ENCODE measurements around the gene PPP1R3G. TPM values are rescaled to one million over a fixed set of nuclear protein-coding genes. Genes with fewer than 3 reads are reported as not detected.

PPP1R3G gene
- total and polyA plus RNA-seq, 2 of the 13 experiments (the other 11 are each of a cell fraction or from before 2014, with no cell fraction given): 1.2 to 1.3 TPM

- TF ChIP-seq IKZF1 (IDR thresholded peaks at IDR 0.05) (no peak), ZNF430 (CRISPR knock-in tag; IDR thresholded peaks at IDR 0.05) (peak; percentile 91; the same call in 1 of the 2 replicates), ZNF274 (CRISPR knock-in tag; IDR thresholded peaks at IDR 0.05) (no peak), ZNF7 (CRISPR knock-in tag; IDR thresholded peaks at IDR 0.05) (no peak), ELF1 (CRISPR knock-in tag; IDR thresholded peaks at IDR 0.05) (no peak; the same call in 1 of the 2 replicates), ZNF468 (CRISPR knock-in tag; IDR thresholded peaks at IDR 0.05) (no peak), RARG (CRISPR knock-in tag; IDR thresholded peaks at IDR 0.05; ENCODE audit: low read depth) (no peak), FOXO1 (CRISPR knock-in tag; IDR thresholded peaks at IDR 0.05) (peak; percentile 90), FOXM1 (CRISPR knock-in tag; IDR thresholded peaks at IDR 0.05) (no peak), GTF3A (CRISPR knock-in tag; conservative IDR thresholded peaks at IDR 0.05) (no peak), ZSCAN30 (CRISPR knock-in tag; IDR thresholded peaks at IDR 0.05) (no peak), TEF (CRISPR knock-in tag; IDR thresholded peaks at IDR 0.05) (no peak), PRMT3 (CRISPR knock-in tag; IDR thresholded peaks at IDR 0.05; ENCODE audit: borderline replicate concordance, low read depth) (no peak), ZKSCAN1 (IDR thresholded peaks at IDR 0.05; ENCODE audit: low read length) (no peak), ZNF225 (CRISPR knock-in tag; IDR thresholded peaks at IDR 0.05) (no peak)
- TF ChIP-seq, protein P1, sequence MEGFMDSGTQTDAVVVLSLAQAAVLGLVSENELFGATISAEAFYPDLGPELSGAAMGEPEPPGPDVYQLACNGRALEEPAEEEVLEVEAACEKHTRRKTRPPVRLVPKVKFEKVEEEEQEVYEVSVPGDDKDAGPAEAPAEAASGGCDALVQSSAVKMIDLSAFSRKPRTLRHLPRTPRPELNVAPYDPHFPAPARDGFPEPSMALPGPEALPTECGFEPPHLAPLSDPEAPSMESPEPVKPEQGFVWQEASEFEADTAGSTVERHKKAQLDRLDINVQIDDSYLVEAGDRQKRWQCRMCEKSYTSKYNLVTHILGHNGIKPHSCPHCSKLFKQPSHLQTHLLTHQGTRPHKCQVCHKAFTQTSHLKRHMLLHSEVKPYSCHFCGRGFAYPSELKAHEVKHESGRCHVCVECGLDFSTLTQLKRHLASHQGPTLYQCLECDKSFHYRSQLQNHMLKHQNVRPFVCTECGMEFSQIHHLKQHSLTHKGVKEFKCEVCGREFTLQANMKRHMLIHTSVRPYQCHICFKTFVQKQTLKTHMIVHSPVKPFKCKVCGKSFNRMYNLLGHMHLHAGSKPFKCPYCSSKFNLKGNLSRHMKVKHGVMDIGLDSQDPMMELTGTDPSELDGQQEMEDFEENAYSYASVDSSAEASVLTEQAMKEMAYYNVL (CRISPR knock-in tag; IDR thresholded peaks at IDR 0.05; ENCODE audit: borderline replicate concordance): peak; percentile 94
- TF ChIP-seq, protein P2, sequence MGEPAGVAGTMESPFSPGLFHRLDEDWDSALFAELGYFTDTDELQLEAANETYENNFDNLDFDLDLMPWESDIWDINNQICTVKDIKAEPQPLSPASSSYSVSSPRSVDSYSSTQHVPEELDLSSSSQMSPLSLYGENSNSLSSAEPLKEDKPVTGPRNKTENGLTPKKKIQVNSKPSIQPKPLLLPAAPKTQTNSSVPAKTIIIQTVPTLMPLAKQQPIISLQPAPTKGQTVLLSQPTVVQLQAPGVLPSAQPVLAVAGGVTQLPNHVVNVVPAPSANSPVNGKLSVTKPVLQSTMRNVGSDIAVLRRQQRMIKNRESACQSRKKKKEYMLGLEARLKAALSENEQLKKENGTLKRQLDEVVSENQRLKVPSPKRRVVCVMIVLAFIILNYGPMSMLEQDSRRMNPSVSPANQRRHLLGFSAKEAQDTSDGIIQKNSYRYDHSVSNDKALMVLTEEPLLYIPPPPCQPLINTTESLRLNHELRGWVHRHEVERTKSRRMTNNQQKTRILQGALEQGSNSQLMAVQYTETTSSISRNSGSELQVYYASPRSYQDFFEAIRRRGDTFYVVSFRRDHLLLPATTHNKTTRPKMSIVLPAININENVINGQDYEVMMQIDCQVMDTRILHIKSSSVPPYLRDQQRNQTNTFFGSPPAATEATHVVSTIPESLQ (CRISPR knock-in tag; conservative IDR thresholded peaks at IDR 0.05): no peak
- TF ChIP-seq, protein P3, sequence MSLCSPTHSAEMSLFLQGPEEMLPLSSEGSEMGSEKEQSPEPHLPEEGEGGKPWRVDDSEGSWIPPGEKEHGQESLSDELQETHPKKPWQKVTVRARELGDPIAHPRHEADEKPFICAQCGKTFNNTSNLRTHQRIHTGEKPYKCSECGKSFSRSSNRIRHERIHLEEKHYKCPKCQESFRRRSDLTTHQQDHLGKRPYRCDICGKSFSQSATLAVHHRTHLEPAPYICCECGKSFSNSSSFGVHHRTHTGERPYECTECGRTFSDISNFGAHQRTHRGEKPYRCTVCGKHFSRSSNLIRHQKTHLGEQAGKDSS (CRISPR knock-in tag; IDR thresholded peaks at IDR 0.05; ENCODE audit: borderline replicate concordance, low read depth): no peak
- TF ChIP-seq, protein P4, sequence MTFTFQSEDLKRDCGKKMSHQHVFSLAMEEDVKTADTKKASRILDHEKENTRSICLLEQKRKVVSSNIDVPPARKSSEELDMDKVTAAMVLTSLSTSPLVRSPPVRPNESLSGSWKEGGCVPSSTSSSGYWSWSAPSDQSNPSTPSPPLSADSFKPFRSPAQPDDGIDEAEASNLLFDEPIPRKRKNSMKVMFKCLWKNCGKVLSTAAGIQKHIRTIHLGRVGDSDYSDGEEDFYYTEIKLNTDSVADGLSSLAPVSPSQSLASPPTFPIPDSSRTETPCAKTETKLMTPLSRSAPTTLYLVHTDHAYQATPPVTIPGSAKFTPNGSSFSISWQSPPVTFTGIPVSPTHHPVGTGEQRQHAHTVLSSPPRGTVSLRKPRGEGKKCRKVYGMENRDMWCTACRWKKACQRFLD (CRISPR knock-in tag; IDR thresholded peaks at IDR 0.05; ENCODE audit: borderline replicate concordance): no peak
- TF ChIP-seq, protein P5, sequence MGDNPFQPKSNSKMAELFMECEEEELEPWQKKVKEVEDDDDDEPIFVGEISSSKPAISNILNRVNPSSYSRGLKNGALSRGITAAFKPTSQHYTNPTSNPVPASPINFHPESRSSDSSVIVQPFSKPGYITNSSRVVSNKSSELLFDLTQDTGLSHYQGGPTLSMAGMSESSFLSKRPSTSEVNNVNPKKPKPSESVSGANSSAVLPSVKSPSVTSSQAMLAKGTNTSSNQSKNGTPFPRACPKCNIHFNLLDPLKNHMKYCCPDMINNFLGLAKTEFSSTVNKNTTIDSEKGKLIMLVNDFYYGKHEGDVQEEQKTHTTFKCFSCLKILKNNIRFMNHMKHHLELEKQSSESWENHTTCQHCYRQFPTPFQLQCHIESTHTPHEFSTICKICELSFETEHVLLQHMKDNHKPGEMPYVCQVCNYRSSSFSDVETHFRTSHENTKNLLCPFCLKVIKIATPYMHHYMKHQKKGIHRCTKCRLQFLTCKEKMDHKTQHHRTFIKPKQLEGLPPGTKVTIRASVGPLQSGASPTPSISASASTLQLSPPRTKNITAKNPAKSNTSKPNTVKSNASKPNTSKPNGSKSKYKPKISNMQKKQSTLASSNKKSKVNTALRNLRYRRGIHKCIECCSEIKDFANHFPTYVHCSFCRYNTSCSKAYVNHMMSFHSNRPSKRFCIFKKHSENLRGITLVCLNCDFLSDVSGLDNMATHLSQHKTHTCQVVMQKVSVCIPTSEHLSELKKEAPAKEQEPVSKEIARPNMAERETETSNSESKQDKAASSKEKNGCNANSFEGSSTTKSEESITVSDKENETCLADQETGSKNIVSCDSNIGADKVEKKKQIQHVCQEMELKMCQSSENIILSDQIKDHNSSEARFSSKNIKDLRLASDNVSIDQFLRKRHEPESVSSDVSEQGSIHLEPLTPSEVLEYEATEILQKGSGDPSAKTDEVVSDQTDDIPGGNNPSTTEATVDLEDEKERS (CRISPR knock-in tag; IDR thresholded peaks at IDR 0.05): peak; percentile 98
Observed at GRCh38 chr6:5059036-5059896, 25.9 kb upstream of the PPP1R3G start (continued).
